Vagina (tissue), 2 donors: ENCODE data around the gene NFIA.

ENCODE experiments used
- POLR2A ChIP-seq, 2 donors: fragments of 450-650 bp; IDR thresholded peaks; one replicate each; pipeline ENCODE4 v1.6.1; 2017; ENCODE audit warnings: antibody characterized with exemption in 2 of 2, mild to moderate bottlenecking in 2 of 2, moderate library complexity in 2 of 2
- POLR2AphosphoS5 ChIP-seq, 2 donors: sonication (generic); formaldehyde crosslinking; IDR thresholded peaks; one replicate each; pipeline ENCODE4 v1.9.0; 2017; ENCODE audit warnings: antibody characterized with exemption in 2 of 2, mild to moderate bottlenecking in 2 of 2, low read depth in 1 of 2; ENCODE audit not compliant: insufficient read depth in 1 of 2
- TF ChIP-seq, protein P1 (sequence below), 3 experiments: fragments of 450-650 bp in 2 of 3; fragments of 200-600 bp in 1 of 3; sonication (generic) in 1 of 3; IDR thresholded peaks; one replicate each; pipeline ENCODE4 v1.5.1; 2017 to 2019; ENCODE audit warnings: antibody characterized with exemption in 3 of 3, mild to moderate bottlenecking in 2 of 3, moderate library complexity in 2 of 3

DNA sequence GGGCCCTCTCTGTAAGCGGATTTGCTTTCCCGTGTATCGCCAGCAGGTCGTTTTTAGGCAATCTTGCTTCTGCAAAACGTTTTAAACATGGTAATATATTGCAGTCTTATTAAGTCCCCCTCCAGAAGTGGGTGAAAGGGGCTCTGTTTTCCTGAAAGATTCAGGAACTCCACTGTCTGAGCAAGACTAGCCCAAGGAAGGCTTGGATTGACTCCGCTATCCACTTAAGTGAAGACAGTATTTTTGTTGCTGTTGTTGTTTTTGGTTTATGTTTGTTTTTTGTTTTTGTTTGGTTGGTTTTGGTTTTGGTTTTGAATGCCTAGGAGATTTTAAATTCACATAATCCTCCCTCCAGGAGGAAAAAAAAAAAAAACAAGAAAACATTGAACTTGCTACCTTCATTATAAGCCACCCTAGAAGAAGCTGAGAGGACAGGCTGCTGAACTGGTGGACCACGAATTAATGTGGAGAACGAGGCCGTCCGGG, 29.1 kb upstream of the NFIA start:
- TF ChIP-seq POLR2A (IDR thresholded peaks at IDR 0.05) (no peak), POLR2AphosphoS5 (IDR thresholded peaks at IDR 0.05; ENCODE audit: insufficient read depth in 1 of 2, low read depth in 1 of 2) (no peak)
- TF ChIP-seq, protein P1, sequence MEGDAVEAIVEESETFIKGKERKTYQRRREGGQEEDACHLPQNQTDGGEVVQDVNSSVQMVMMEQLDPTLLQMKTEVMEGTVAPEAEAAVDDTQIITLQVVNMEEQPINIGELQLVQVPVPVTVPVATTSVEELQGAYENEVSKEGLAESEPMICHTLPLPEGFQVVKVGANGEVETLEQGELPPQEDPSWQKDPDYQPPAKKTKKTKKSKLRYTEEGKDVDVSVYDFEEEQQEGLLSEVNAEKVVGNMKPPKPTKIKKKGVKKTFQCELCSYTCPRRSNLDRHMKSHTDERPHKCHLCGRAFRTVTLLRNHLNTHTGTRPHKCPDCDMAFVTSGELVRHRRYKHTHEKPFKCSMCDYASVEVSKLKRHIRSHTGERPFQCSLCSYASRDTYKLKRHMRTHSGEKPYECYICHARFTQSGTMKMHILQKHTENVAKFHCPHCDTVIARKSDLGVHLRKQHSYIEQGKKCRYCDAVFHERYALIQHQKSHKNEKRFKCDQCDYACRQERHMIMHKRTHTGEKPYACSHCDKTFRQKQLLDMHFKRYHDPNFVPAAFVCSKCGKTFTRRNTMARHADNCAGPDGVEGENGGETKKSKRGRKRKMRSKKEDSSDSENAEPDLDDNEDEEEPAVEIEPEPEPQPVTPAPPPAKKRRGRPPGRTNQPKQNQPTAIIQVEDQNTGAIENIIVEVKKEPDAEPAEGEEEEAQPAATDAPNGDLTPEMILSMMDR (IDR thresholded peaks at IDR 0.05) = no peak
